Upper lobe of left lung (tissue), 6 donors: ENCODE measurements around the gene KCNIP3. TPM values are rescaled to one million over a fixed set of nuclear protein-coding genes. Genes with fewer than 3 reads are reported as not detected.
A peak's percentile ranks its signal among the peaks of the same experiment; 100 is the strongest.

Experiments used
- ATAC-seq, 2 donors: fragments of 200-7000 bp; cut with Tn5 transposase; one replicate each; pipeline ENCODE4 v1.9.1; 2022; ENCODE audit warnings: mild to moderate bottlenecking in 2 of 2, moderate library complexity in 2 of 2; ENCODE audit not compliant: low FRiP score in 2 of 2
- DNase-seq, 2 donors: peaks; one replicate each; pipeline ENCODE4 v3.0.0-alpha.2; 2019 to 2020
- H3K27ac ChIP-seq, 4 donors: fragments of 200-600 bp; sonication (generic); one replicate each; pipeline ENCODE4 v1.5.1; 2016 to 2019
- H3K27me3 ChIP-seq, 4 donors: fragments of 200-600 bp; sonication (generic); one replicate each; pipeline ENCODE4 v1.5.1; 2017 to 2019
- H3K36me3 ChIP-seq, 4 donors: fragments of 200-600 bp; sonication (generic); one replicate each; pipeline ENCODE4 v1.5.1; 2016 to 2019
- H3K4me1 ChIP-seq, 4 donors: fragments of 200-600 bp; sonication (generic); one replicate each; pipeline ENCODE4 v1.5.1; 2018 to 2019
- H3K4me3 ChIP-seq, 4 donors: fragments of 200-600 bp; sonication (generic); one replicate each; pipeline ENCODE4 v1.5.1; 2017 to 2019; ENCODE audit warnings: mild to moderate bottlenecking in 2 of 4, moderate library complexity in 1 of 4
- H3K9me3 ChIP-seq, 4 donors: fragments of 200-600 bp; sonication (generic); one replicate each; pipeline ENCODE4 v1.5.1; 2018 to 2019
- CTCF ChIP-seq, 6 experiments: fragments of 450-650 bp in 4 of 6; fragments of 200-600 bp in 2 of 6; sonication (generic) in 2 of 6; IDR thresholded peaks; one replicate each; pipeline ENCODE4 v1.5.1; 2016 to 2019; ENCODE audit warnings: antibody characterized with exemption in 6 of 6
- EP300 ChIP-seq, 4 donors: sonication (generic); formaldehyde crosslinking; IDR thresholded peaks; one replicate each; pipeline ENCODE4 v1.5.1; 2017; ENCODE audit warnings: antibody characterized with exemption in 4 of 4, control low read depth in 2 of 4
- POLR2A ChIP-seq, 4 donors: fragments of 450-650 bp; IDR thresholded peaks; one replicate each; pipeline ENCODE4 v1.5.1; 2016 to 2017; ENCODE audit warnings: antibody characterized with exemption in 4 of 4, mild to moderate bottlenecking in 2 of 4
- POLR2AphosphoS5 ChIP-seq, 2 donors: sonication (generic); formaldehyde crosslinking; IDR thresholded peaks; one replicate each; pipeline ENCODE4 v1.5.1; 2017; ENCODE audit warnings: antibody characterized with exemption in 2 of 2
- WGBS, 2 donors: methylation state at CpG; one replicate each; pipeline ENCODE4 v1.1.5; 2017 to 2018; 5-methylcytosine and 5-hydroxymethylcytosine counted together
- total RNA-seq, 6 donors: library from RNA; depleted of rRNA in 4 of 6; stranded (reverse); fragments of >200 nt in 4 of 6; gene quantifications; one replicate each; pipeline versions ENCODE4 v1.1.0 to v1.2.1, GENCODE V29; 2016 to 2021
- donor health status: DM: no; HTN: no; CAD: no; lungs with moderate emphysema.
- donor health status: DM: no; HTN: yes; CAD: no; lungs with severe emphysema.

Gene KCNIP3
- total RNA-seq, 6 donors from 2014 or later = 1.0 to 5.9 (median 2.5) TPM

- Histone ChIP-seq H3K27ac (no peak overlapping the region), H3K27me3 (peaks cover 0 to 16% (median 8%) of the 10 kb centered on the region in 4 donors), H3K4me1 (peaks cover 12 to 22% (median 15%) of the 10 kb centered on the region in 4 donors), H3K9me3 (no peaks in the 10 kb centered on the region), H3K4me3 (peak overlapping the region in 3 of 4 donors; percentile 63 to 76 (median 71)), H3K36me3 (no peaks in the 10 kb centered on the region)
- ATAC-seq (no peak), DNase-seq (peak; percentile 20 to 89)
- WGBS, 2 donors = 32 to 50% methylated on average over 21 to 40 of the region's 78 CpGs
- TF ChIP-seq POLR2A (IDR thresholded peaks at IDR 0.05) (no peak), CTCF (IDR thresholded peaks at IDR 0.05) (peak in 1 of 6 experiments; percentile 5)
Observed at GRCh38 chr2:95346738-95347671, 49.9 kb downstream of the KCNIP3 start.

GRCh38 chr2:95347681-95348608, 50.8 kb downstream of the KCNIP3 start:
- WGBS, 2 donors = 70 to 79% methylated on average over 18 to 21 of the region's 22 CpGs
- no peaks in the 10 kb centered on the region for H3K9me3 ChIP-seq
- DNase-seq = peak in 1 of 2 donors; percentile 17
- H3K4me3 ChIP-seq = no peak overlapping the region
- no peak overlapping the region for H3K27ac ChIP-seq
- peaks cover 12 to 22% (median 15%) of the 10 kb centered on the region in 4 donors for H3K4me1 ChIP-seq
- TF ChIP-seq EP300 (IDR thresholded peaks at IDR 0.05) = no peak
- TF ChIP-seq POLR2AphosphoS5 (IDR thresholded peaks at IDR 0.05) = no peak
- no peak for TF ChIP-seq CTCF (IDR thresholded peaks at IDR 0.05)
- TF ChIP-seq POLR2A (IDR thresholded peaks at IDR 0.05) = no peak
- H3K27me3 ChIP-seq = peaks cover 0 to 12% (median 8%) of the 10 kb centered on the region in 4 donors
- ATAC-seq = no peak
- H3K36me3 ChIP-seq = no peaks in the 10 kb centered on the region

- H3K36me3 ChIP-seq = no peaks in the 10 kb centered on the region
- DNase-seq (peak in 1 of 2 donors; percentile 18), ATAC-seq (peak in 1 of 2 donors; percentile 7)
- peaks cover 0 to 10% (median 7%) of the 10 kb centered on the region in 4 donors for H3K27me3 ChIP-seq
- 60 to 80% methylated on average over 1 to 12 of the region's 12 CpGs for WGBS, 2 donors
- H3K4me3 ChIP-seq = no peak overlapping the region
- H3K9me3 ChIP-seq = no peaks in the 10 kb centered on the region
- no peak overlapping the region for H3K27ac ChIP-seq
- no peak for TF ChIP-seq POLR2AphosphoS5 (IDR thresholded peaks at IDR 0.05)
- TF ChIP-seq CTCF (IDR thresholded peaks at IDR 0.05) = no peak
- TF ChIP-seq EP300 (IDR thresholded peaks at IDR 0.05) = no peak
- no peak for TF ChIP-seq POLR2A (IDR thresholded peaks at IDR 0.05)
- peaks cover 12 to 22% (median 15%) of the 10 kb centered on the region in 4 donors for H3K4me1 ChIP-seq
Observed at GRCh38 chr2:95348609-95349567, 51.7 kb downstream of the KCNIP3 start.
